Left ventricle myocardium superior (tissue), 1 donor: Measurements from ENCODE around the gene PDXK. TPM values are rescaled to one million over a fixed set of nuclear protein-coding genes. Genes with fewer than 3 reads are reported as not detected.
A peak's percentile ranks its signal among the peaks of the same experiment; 100 is the strongest.
"Not testable (repeated sequence)": the region's sequence is repeated elsewhere in the genome, so short reads cannot be mapped to it uniquely, and the experiment has no call there.

Source experiments
- ATAC-seq: fragments of 200-7000 bp; cut with Tn5 transposase; one replicate; pipeline ENCODE4 v1.9.1; 2020; ENCODE audit warnings: mild to moderate bottlenecking, moderate library complexity
- DNase-seq: peaks from one replicate; pipeline ENCODE4 v3.0.0-alpha.2; 2020
- intact Hi-C: fragments of 100-400 bp; cut with micrococcal nuclease; formaldehyde crosslinking; loops from one replicate; pipeline ENCODE4 v1.11.0; 2022
- total RNA-seq: library from RNA; stranded (reverse); fragmentation: NEBNext Ultra II Directional; extraction: Animal tissue kit (Norgen Biotek cat#: 25700); gene quantifications from one replicate; pipeline ENCODE4 v1.2.1, GENCODE V29; 2021
- donor health status: DM: no; HTN: yes; CAD: no; lungs with severe emphysema.

The PDXK gene
- total RNA-seq, 1 donor from 2014 or later = 117 TPM

GRCh38 chr21:43694437-43695079 lies 24.4 kb upstream of the PDXK start:
- ATAC-seq (no peak), DNase-seq (no peak)
- intact Hi-C loops = no loop called here

GRCh38 chr21:43696214-43696613 lies 22.7 kb upstream of the PDXK start:
- ATAC-seq (no peak), DNase-seq (no peak)
- intact Hi-C loops = no loop called here

GRCh38 chr21:43697758-43698643 lies 20.9 kb upstream of the PDXK start:
- DNase-seq (no peak), ATAC-seq (no peak)
- intact Hi-C loops = no loop called here

- intact Hi-C loops, ATAC-seq, DNase-seq: not testable (repeated sequence)
These were observed 19.5 kb upstream of the PDXK start for GRCh38 chr21:43699492-43699777.

- ATAC-seq (no peak), DNase-seq (no peak)
- intact Hi-C loops = no loop called here
These were observed 18.9 kb upstream of the PDXK start for GRCh38 chr21:43699933-43700599.

GRCh38 chr21:43701936-43702784 lies 16.8 kb upstream of the PDXK start:
- intact Hi-C loops = no loop called here
- no peak for DNase-seq
- ATAC-seq = peak; percentile 36

- peak; percentile 66 for ATAC-seq
- DNase-seq = peak; percentile 49
- intact Hi-C loops = no loop called here
These were observed 16.2 kb upstream of the PDXK start for GRCh38 chr21:43702785-43703034.

GRCh38 chr21:43703035-43703880 lies 15.7 kb upstream of the PDXK start:
- DNase-seq (peak; percentile 83), ATAC-seq (peak; percentile 84)
- intact Hi-C loops = no loop called here

- intact Hi-C loops = no loop called here
- DNase-seq (no peak), ATAC-seq (no peak)
These were observed 11.5 kb upstream of the PDXK start for GRCh38 chr21:43707462-43707861.

GRCh38 chr21:43708745-43709381 lies 10.1 kb upstream of the PDXK start:
- ATAC-seq = no peak
- DNase-seq = no peak
- intact Hi-C loops = no loop called here

GRCh38 chr21:43712268-43712942 lies 6.5 kb upstream of the PDXK start:
- intact Hi-C loops = no loop called here
- DNase-seq = no peak
- peak; percentile 45 for ATAC-seq

GRCh38 chr21:43713123-43713522 lies 5.8 kb upstream of the PDXK start:
- DNase-seq, intact Hi-C loops, ATAC-seq: not testable (repeated sequence)

- no peak for ATAC-seq
- no peak for DNase-seq
- intact Hi-C loops = no loop called here
These were observed 2.4 kb upstream of the PDXK start for GRCh38 chr21:43716376-43717165.

GRCh38 chr21:43717166-43717853 lies 1.6 kb upstream of the PDXK start:
- intact Hi-C loops = no loop called here
- DNase-seq (no peak), ATAC-seq (no peak)

GRCh38 chr21:43717967-43718871 lies 710 bp upstream of the PDXK start:
- DNase-seq = peak; percentile 59
- intact Hi-C loops = no loop called here
- ATAC-seq = no peak
